H9 (cell line): Measurements from ENCODE around the gene USP38. TPM values are rescaled to one million over a fixed set of nuclear protein-coding genes. Genes with fewer than 3 reads are reported as not detected.

Experiments
- DNase-seq: peaks from one replicate; pipeline ENCODE4 v3.0.0-alpha.2; 2017
- H2AFZ ChIP-seq: one replicate; pipeline ENCODE4 v1.6.1; 2013; ENCODE audit warnings: mild to moderate bottlenecking, low read length, control low read depth, moderate library complexity
- H2AK5ac ChIP-seq: 2 replicates; pipeline ENCODE4 v1.6.1; 2013; ENCODE audit warnings: low read length, control low read depth, mixed read lengths; ENCODE audit not compliant: insufficient read length
- H2BK120ac ChIP-seq: one replicate; pipeline ENCODE4 v1.6.1; 2013; ENCODE audit warnings: low read depth, mild to moderate bottlenecking, low read length, control low read depth, inconsistent platforms; ENCODE audit not compliant: poor library complexity, severe bottlenecking
- H2BK12ac ChIP-seq: 2 replicates; pipeline ENCODE4 v1.6.1; 2013; ENCODE audit warnings: low read length, control low read depth, mixed read lengths, low read depth; ENCODE audit not compliant: insufficient read length
- H2BK15ac ChIP-seq: 2 replicates; pipeline ENCODE4 v1.6.1; 2013; ENCODE audit warnings: low read depth, low read length, control low read depth
- H2BK20ac ChIP-seq: one replicate; pipeline ENCODE4 v1.6.1; 2013; ENCODE audit warnings: low read depth, mild to moderate bottlenecking, low read length, control low read depth, inconsistent platforms; ENCODE audit not compliant: poor library complexity, severe bottlenecking
- H2BK5ac ChIP-seq: 2 replicates; pipeline ENCODE4 v1.6.1; 2013; ENCODE audit warnings: low read length, control low read depth, mixed read lengths; ENCODE audit not compliant: insufficient read length
- H3K14ac ChIP-seq: 2 replicates; pipeline ENCODE4 v1.6.1; 2013; ENCODE audit warnings: low read length, control low read depth; ENCODE audit not compliant: insufficient read depth
- H3K18ac ChIP-seq: 2 replicates; pipeline ENCODE4 v1.6.1; 2013; ENCODE audit warnings: low read depth, mild to moderate bottlenecking, mixed read lengths, low read length, control low read depth; ENCODE audit not compliant: insufficient read length
- H3K23ac ChIP-seq: 2 replicates; pipeline ENCODE4 v1.6.1; 2013; ENCODE audit warnings: low read length, control low read depth, mixed read lengths, low read depth; ENCODE audit not compliant: insufficient read length
- H3K23me2 ChIP-seq: 2 replicates; pipeline ENCODE4 v1.6.1; 2013; ENCODE audit warnings: low read depth, mild to moderate bottlenecking, mixed read lengths, low read length, control low read depth; ENCODE audit not compliant: insufficient read length, poor library complexity, severe bottlenecking
- H3K27ac ChIP-seq: 2 replicates; pipeline ENCODE4 v1.5.1; 2013; ENCODE audit warnings: low read length, control low read depth, mixed read lengths, low read depth; ENCODE audit not compliant: insufficient read length
- H3K27me3 ChIP-seq: 2 replicates; pipeline ENCODE4 v1.6.1; 2013; ENCODE audit warnings: low read length, control low read depth, inconsistent platforms; ENCODE audit not compliant: insufficient read depth
- H3K4ac ChIP-seq: 2 replicates; pipeline ENCODE4 v1.6.1; 2013; ENCODE audit warnings: low read depth, mild to moderate bottlenecking, control low read depth, inconsistent platforms, low read length, moderate library complexity
- H3K4me1 ChIP-seq: 2 replicates; pipeline ENCODE4 v1.6.1; 2013; ENCODE audit warnings: low read length, control low read depth, inconsistent platforms; ENCODE audit not compliant: insufficient read depth
- H3K4me2 ChIP-seq: 2 replicates; pipeline ENCODE4 v1.6.1; 2013; ENCODE audit warnings: low read length, control low read depth, mixed read lengths; ENCODE audit not compliant: insufficient read length, insufficient read depth
- H3K56ac ChIP-seq: 2 replicates; pipeline ENCODE4 v1.6.1; 2013; ENCODE audit warnings: low read depth, mild to moderate bottlenecking, mixed read lengths, low read length, control low read depth; ENCODE audit not compliant: insufficient read length
- H3K79me1 ChIP-seq: 2 replicates; pipeline ENCODE4 v1.6.1; 2013; ENCODE audit warnings: low read depth, mild to moderate bottlenecking, moderate library complexity, low read length, control low read depth, inconsistent platforms; ENCODE audit not compliant: insufficient read depth, poor library complexity, severe bottlenecking
- H3K79me2 ChIP-seq: 2 replicates; pipeline ENCODE4 v1.6.1; 2013; ENCODE audit warnings: low read length, control low read depth, inconsistent platforms; ENCODE audit not compliant: insufficient read depth
- H3K9ac ChIP-seq: 2 replicates; pipeline ENCODE4 v1.6.1; 2013; ENCODE audit warnings: low read length, control low read depth, mixed read lengths; ENCODE audit not compliant: insufficient read length; ENCODE audit errors: extremely low read depth
- H3K9me3 ChIP-seq: one replicate; pipeline ENCODE4 v1.6.1; 2013; ENCODE audit warnings: low read depth, low read length, inconsistent platforms; ENCODE audit not compliant: control insufficient read depth
- H3T11ph ChIP-seq: one replicate; pipeline ENCODE4 v1.6.1; 2013; ENCODE audit warnings: mild to moderate bottlenecking, low read length, control low read depth, inconsistent platforms
- H4K20me1 ChIP-seq: one replicate; pipeline ENCODE4 v1.6.1; 2013; ENCODE audit not compliant: control insufficient read depth, insufficient read length, insufficient read depth
- H4K5ac ChIP-seq: 2 replicates; pipeline ENCODE4 v1.6.1; 2013; ENCODE audit warnings: low read depth, mild to moderate bottlenecking, mixed read lengths, low read length, control low read depth; ENCODE audit not compliant: insufficient read length
- H4K8ac ChIP-seq: replicated peaks from 2 replicates; pipeline ENCODE4 v1.6.1; 2013; ENCODE audit warnings: low read length, control low read depth, mixed read lengths, low read depth; ENCODE audit not compliant: insufficient read length
- H4K91ac ChIP-seq: 2 replicates; pipeline ENCODE4 v1.6.1; 2013; ENCODE audit warnings: low read depth, mild to moderate bottlenecking, moderate library complexity, mixed read lengths, low read length, control low read depth; ENCODE audit not compliant: insufficient read length
- H3K27ac Mint-ChIP-seq, 3 experiments: 2 replicates in 2 of 3; 3 replicates in 1 of 3; pipeline ENCODE4 v1.8.0; 2020 to 2021; ENCODE audit warnings: mixed read lengths in 3 of 3, mild to moderate bottlenecking in 1 of 3, moderate library complexity in 1 of 3
- H3K27me3 Mint-ChIP-seq: 2 replicates; pipeline ENCODE4 v1.8.0; 2021; ENCODE audit warnings: low read depth, mild to moderate bottlenecking, moderate library complexity, mixed read lengths
- H3K36me3 Mint-ChIP-seq, 3 experiments: 2 replicates in 2 of 3; 3 replicates in 1 of 3; pipeline ENCODE4 v1.8.0; 2020 to 2021; ENCODE audit warnings: low read depth in 3 of 3, mixed read lengths in 3 of 3; ENCODE audit not compliant: insufficient read depth in 1 of 3
- H3K4me1 Mint-ChIP-seq, 2 experiments: 2 replicates each; pipeline ENCODE4 v1.8.0; 2020; ENCODE audit warnings: mixed read lengths in 2 of 2
- H3K4me3 Mint-ChIP-seq, 2 experiments: 2 replicates in 1 of 2; 3 replicates in 1 of 2; pipeline ENCODE4 v1.8.0; 2020 to 2021; ENCODE audit warnings: mild to moderate bottlenecking in 2 of 2, mixed read lengths in 2 of 2, moderate library complexity in 1 of 2
- H3K9me3 Mint-ChIP-seq, 2 experiments: 2 replicates in 1 of 2; 3 replicates in 1 of 2; pipeline ENCODE4 v1.8.0; 2020; ENCODE audit warnings: mild to moderate bottlenecking in 2 of 2, mixed read lengths in 2 of 2, moderate library complexity in 1 of 2
- WGBS: extraction: QIAGEN DNeasy Blood & Tissue Kit; methylation state at CpG from one replicate; pipeline ENCODE4 v1.1.7; 2013; ENCODE audit warnings: missing lambda C conversion rate, low lambda C conversion rate, mixed read lengths; ENCODE audit not compliant: insufficient read length; ENCODE audit errors: extremely low coverage; 5-methylcytosine and 5-hydroxymethylcytosine counted together
- total RNA-seq: library from RNA; stranded (reverse); gene quantifications from 2 replicates; pipeline ENCODE4 v1.2.1, GENCODE V29; 2021
- TF ChIP-seq, protein P1 (sequence below): fragments of 200-600 bp; sonication (generic); conservative IDR thresholded peaks from 3 replicates; pipeline ENCODE4 v1.8.0; 2021; ENCODE audit warnings: antibody characterized with exemption, mild to moderate bottlenecking

USP38 gene
- total RNA-seq, 1 experiment from 2014 or later: 15.2 TPM

GRCh38 chr4:143260750-143261149, 76.0 kb downstream of the USP38 start:
- Histone ChIP-seq H3K4me1 (no peaks in the 10 kb centered on the region), H2AFZ (no peak overlapping the region), H3K79me2 (no peaks in the 10 kb centered on the region), H4K8ac (no peak overlapping the region), H3K56ac (no peak overlapping the region), H3K4ac (no peak overlapping the region), H3K9ac (no peak overlapping the region), H2BK120ac (no peak overlapping the region), H4K91ac (no peak overlapping the region), H2BK5ac (no peak overlapping the region), H3K23ac (no peak overlapping the region), H4K20me1 (no peaks in the 10 kb centered on the region), H3K27me3 (no peaks in the 10 kb centered on the region), H3K23me2 (no peaks in the 10 kb centered on the region), H3K79me1 (no peaks in the 10 kb centered on the region), H3T11ph (no peak overlapping the region), H2AK5ac (no peak overlapping the region), H4K5ac (no peak overlapping the region), H3K27ac (no peak overlapping the region), H3K18ac (no peak overlapping the region), H3K4me2 (no peak overlapping the region), H2BK15ac (no peak overlapping the region), H2BK20ac (no peak overlapping the region), H2BK12ac (no peak overlapping the region), H3K14ac (no peak overlapping the region), H3K9me3 (no peaks in the 10 kb centered on the region)
- DNase-seq: no peak
- H3K4me3 Mint-ChIP-seq: no peak overlapping the region
- H3K27me3 Mint-ChIP-seq: no peaks in the 10 kb centered on the region
- peaks cover 0 to 5% (median 0%) of the 10 kb centered on the region in 3 experiments; a peak in 3 of 7 replicates for H3K36me3 Mint-ChIP-seq
- no CpG with 5 or more reads among the region's 3 CpGs for WGBS
- peaks cover 25 to 32% of the 10 kb centered on the region in 2 experiments for H3K4me1 Mint-ChIP-seq
- TF ChIP-seq, protein P1, sequence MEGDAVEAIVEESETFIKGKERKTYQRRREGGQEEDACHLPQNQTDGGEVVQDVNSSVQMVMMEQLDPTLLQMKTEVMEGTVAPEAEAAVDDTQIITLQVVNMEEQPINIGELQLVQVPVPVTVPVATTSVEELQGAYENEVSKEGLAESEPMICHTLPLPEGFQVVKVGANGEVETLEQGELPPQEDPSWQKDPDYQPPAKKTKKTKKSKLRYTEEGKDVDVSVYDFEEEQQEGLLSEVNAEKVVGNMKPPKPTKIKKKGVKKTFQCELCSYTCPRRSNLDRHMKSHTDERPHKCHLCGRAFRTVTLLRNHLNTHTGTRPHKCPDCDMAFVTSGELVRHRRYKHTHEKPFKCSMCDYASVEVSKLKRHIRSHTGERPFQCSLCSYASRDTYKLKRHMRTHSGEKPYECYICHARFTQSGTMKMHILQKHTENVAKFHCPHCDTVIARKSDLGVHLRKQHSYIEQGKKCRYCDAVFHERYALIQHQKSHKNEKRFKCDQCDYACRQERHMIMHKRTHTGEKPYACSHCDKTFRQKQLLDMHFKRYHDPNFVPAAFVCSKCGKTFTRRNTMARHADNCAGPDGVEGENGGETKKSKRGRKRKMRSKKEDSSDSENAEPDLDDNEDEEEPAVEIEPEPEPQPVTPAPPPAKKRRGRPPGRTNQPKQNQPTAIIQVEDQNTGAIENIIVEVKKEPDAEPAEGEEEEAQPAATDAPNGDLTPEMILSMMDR: no peak
- H3K27ac Mint-ChIP-seq: no peak overlapping the region; a peak in 1 of 7 replicates
- peaks cover 3 to 4% of the 10 kb centered on the region in 2 experiments; a peak in 3 of 5 replicates for H3K9me3 Mint-ChIP-seq
